ENCODE results near the gene PTH1R.

GRCh38 chr3:46899151-46900006 is 21.9 kb downstream of the PTH1R start:
- TF ChIP-seq ELF1 (IDR thresholded peaks at IDR 0.05; ENCODE audit: borderline replicate concordance, low read depth) (no peak), EGR1 (IDR thresholded peaks at IDR 0.05; ENCODE audit: low read depth) (no peak), SIN3A (IDR thresholded peaks at IDR 0.05; ENCODE audit: low read depth) (no peak), FOSL1 (IDR thresholded peaks at IDR 0.05; ENCODE audit: low read depth) (no peak), POLR2A (IDR thresholded peaks at IDR 0.05; ENCODE audit: borderline replicate concordance, extremely low read depth, insufficient read depth, insufficient read length) (no peak), POLR2AphosphoS5 (IDR thresholded peaks at IDR 0.05; ENCODE audit: low read depth, low read length) (no peak)
- TF ChIP-seq, protein P1, sequence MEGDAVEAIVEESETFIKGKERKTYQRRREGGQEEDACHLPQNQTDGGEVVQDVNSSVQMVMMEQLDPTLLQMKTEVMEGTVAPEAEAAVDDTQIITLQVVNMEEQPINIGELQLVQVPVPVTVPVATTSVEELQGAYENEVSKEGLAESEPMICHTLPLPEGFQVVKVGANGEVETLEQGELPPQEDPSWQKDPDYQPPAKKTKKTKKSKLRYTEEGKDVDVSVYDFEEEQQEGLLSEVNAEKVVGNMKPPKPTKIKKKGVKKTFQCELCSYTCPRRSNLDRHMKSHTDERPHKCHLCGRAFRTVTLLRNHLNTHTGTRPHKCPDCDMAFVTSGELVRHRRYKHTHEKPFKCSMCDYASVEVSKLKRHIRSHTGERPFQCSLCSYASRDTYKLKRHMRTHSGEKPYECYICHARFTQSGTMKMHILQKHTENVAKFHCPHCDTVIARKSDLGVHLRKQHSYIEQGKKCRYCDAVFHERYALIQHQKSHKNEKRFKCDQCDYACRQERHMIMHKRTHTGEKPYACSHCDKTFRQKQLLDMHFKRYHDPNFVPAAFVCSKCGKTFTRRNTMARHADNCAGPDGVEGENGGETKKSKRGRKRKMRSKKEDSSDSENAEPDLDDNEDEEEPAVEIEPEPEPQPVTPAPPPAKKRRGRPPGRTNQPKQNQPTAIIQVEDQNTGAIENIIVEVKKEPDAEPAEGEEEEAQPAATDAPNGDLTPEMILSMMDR (IDR thresholded peaks at IDR 0.05 in 2 of 3, conservative IDR thresholded peaks at IDR 0.05 in 1 of 3; ENCODE audit: borderline replicate concordance in 1 of 3, insufficient read depth in 1 of 3, low read depth in 2 of 3, low read length in 2 of 3) = no peak

Data from HCT116 (cell line).